ENCODE results near the gene BTBD18.

The BTBD18 gene

DNA sequence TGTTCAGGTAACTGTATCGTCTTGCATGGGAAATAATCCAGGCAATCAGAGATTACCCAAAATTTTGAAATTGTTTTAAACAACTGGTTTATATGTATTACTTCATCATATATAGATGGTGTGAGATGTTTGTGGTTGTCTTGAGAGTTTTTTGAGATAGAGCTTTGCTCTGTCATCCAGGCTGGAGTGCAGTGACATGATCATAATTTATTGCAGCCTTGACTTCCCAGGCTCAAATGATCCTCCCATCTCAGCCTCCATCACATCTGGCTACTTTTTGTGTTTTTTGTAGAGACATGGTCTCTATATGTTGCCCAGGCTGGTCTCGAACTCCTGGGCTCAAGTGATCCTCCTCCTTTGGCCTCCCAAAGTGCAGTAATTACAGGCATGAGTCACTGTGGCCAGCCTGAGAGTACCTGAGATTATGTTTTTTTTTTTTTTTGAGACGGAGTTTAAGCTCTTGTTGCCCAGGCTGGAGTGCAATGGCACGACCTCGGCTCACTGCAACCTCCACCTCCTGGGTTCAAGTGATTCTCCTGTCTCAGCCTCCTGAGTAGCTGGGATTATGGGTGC lies 21.5 kb upstream of the BTBD18 start:
- DNase-seq = no peak

DNA sequence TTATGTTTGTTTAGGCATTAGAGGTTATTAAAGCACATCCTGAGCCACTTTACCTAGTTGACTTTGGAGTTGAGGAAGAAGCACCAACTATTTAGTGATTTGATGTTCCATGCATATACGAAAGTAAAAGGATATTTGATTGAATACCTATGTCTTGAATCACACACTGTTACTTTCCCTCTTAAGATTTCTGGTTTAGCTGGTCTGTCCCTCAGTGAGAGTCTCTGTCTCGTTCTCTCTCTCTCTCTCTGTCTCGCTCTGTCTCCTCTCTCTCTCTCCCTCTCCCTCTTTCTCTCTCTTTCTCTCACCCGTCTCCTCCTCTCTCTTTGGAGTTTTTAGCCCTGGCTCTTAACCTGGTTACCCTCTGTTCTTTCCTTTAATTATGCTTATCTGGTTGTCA lies 20.9 kb upstream of the BTBD18 start:
- DNase-seq = no peak

DNA sequence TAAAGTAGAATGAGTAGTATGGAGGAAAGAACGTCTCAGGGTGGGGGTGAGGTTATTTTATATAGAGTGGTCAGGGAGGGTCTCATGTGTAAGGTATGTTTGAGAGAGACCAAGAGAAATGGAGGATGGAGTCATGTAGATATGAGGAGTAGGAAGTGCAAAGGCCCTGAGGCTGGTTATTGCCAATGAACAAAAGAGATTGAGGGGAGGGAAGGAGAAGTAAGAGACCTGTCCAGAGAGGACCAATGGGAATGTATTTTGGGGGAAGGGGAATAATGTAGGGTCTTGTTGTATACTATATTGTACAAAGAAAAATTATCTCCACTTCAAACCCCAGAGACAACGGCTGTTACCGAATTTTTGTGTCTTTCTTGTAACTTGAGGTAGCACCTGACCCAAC lies 19.7 kb upstream of the BTBD18 start:
- no peak for DNase-seq

DNA sequence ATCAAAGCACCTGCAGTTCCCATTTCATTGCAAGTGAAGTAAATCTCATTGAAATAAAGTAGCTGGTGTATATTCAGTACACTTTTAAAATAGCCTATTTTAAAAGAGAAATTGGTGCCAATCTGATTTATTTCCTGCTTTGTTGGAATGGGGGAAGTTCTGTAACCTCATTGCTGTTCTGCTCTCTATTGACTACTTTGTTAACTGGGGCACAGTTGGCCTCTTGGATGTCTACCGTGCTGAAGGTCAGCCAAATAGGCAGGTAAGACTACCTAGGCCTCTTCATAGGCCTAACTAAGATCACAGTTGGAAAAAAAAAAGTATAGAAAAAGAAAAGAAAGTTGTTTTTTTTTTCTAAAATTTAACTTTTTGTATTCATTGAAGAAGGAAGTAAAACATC lies 19.2 kb upstream of the BTBD18 start:
- no peak for DNase-seq

DNA sequence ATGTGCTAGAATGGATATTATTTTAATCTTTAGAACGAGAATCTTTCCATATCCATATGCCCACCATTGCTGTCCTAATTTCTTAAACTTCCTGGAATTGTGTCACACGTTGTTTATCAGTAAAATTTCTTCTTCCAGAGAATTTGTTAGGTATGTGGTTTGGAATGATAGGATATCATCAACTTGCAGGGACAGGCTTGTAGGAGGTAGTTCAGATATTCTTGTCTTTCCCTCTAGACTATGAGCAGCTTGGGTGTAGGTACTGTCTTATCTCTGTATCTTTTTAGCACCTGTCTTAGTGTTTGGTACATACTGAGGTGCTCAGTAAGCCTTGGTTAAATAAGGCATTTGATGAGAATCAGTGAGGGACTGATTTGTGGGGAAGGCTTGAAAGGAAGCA lies 13.4 kb upstream of the BTBD18 start:
- no peak for DNase-seq

DNA sequence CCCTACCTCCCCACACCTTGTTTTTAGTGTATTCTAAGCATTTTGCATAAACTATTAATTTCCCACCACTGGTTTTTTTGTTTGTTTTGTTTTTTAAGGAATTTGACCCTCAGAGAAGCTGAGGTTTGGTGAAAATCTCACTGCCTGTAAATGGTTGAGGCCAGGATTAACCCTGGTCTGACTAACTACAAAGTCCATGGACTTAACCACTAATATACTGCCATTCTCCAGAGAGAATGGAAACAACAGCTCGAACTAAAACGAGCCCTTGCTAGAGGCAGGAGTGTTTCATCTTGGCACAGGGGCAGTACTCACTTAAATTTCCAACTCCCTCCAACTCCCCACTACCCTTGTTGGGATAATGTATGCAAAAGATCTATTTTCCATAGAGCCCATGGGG lies 12.9 kb upstream of the BTBD18 start:
- DNase-seq = no peak

DNA sequence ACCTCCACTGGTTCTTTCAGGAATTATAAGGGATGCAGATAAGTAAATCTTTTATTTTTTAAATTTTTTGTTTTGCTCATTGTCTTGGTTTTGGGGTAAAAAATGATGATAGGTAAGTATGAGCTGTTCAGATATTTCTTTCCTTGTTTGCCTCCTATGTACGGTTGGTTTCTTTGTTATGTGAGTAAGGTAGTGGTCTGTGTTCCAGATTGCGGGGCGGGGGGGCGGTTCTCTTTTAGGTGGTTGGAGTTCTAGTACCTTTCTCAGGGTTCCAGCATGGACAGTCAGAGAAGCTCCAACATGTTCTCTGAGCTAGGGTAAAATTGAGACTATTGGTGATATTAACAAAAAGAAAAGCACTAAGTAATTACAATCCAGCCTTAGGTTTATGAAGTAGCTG lies 12.4 kb upstream of the BTBD18 start:
- no peak for DNase-seq

DNA sequence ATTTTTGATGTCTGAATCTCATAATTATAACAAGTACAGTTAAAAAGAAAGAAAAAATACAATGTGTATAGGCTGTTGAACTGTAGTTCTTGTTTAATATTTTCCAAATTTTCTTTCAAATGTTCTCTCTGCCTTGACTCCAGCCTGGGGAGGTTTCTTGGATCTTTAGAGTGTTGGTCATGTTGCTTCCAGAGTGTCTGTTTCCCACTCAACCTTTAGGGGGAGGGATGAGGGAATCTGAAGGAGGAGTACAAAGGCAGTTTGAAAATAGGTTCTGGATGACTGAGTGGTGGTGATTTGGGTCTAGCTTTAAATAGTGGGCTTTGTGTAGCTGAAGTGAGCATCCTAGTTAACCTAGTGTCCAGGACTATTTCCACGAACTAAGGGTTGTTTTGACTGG lies 11.9 kb upstream of the BTBD18 start:
- no peak for DNase-seq

DNA sequence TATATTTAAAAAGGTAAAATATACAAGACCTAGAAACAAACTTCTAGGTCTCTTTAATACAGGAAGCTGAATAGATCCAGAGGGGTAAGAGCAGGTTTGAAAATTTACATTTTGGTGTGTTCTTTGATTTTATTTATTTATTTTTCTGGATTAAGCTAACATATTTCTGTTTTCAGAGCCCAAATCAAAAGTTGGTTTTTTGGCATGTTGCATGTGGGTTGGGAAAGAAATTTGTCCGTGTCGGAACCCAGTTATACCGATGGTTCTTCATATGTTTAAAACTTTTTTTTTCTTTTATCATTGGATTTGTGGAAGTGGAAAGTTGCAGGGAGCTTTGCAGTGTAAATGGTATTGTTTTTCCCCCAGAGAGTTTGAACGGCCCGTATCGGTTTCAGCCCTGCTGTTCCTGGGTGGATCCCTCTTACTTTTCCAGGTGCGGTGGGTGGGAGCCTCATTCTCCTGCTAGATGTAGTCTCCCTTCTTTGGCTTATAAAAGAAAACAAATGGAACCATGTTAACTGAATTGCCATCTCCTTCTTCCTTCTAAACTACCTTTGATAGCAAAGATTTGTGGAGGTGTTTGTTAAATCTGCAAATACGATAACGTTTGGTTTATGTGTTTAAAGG lies 10.7 kb upstream of the BTBD18 start:
- no peak for DNase-seq

DNA sequence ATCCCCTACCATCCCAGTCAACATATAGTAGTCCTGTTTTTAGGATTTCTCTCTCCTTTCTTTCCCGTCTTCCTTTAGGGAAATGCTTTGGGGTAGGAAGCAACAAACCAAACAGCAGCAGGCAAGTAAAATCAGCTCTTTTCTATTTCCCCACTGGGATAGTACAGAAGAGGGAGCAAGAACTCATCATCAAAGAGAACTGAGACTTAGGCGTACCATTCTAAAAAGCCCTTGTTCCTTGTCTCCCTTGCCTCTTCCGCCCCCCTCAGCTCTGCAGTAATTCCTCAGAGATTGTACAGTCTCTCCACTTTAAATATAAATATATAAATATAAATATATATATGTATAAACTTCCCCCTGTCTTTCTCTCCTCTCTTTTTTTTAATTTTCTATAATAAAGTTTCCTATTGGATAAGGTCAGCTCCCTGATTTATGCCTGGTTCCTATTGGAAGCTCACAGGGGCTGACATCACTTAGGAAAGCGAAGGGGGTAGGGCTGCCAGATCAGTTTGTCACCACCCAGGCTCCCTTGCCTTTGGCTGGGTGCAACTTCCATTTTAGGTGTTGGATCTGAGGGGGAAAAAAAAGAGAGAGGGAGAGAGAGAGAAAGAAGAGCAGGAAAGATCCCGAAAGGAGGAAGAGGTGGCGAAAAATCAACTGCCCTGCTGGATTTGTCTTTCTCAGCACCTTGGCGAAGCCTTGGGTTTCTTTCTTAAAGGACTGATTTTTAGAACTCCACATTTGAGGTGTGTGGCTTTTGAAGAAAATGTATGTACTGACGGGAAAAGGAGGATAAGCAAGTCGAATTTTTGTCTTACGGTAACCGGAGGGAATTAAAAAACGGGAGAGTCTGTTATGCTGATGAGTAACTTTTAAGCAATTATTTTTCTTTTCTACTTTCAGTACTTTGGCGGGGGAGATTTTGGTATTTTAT lies 9.9 kb upstream of the BTBD18 start, which contains the start of gene CTNND1:
Gene CTNND1 (plus strand): TSS at position 502 of the 934 bp plus-strand sequence. CDS start 29,677 bp downstream, outside the sequence.
- DNase-seq = no peak

DNA sequence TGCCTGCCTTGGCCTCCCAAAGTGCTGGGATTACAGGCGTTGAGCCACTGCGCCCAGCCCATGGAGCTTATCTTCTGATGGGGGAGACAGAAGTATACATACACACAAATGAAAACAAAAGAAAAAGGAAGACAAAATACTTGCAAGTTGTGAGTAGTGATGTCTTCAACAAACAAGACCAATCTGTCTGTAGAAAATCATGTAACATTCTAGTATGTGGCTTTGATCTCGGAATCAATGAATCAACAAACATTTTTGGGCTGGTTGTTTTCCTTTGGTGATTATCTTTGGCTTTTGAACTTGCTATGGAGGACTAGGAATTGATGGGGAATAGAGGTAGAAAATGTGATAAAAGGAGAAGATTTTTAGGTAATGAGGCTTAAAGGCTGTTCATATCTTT lies 6.6 kb upstream of the BTBD18 start:
- DNase-seq = no peak

DNA sequence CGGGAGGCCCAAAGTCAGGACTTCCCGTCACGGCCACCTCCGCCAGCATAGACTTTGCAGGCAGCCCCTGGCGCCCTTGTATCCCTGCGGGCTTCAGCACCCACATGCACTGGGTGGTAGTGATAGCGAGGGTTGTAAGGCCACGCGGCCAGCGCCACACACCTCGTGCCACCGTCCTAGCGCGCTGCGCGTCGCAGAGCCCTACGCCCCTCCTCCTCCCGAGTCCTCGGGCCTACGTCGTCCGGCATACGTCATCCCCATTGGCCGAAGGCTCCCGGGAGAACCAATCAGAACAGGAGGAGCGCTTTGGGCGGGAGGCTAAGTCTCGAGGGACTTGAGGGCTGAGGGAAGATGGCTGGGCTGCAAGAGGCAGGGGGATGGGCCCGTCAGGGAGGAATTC lies 1.3 kb upstream of the BTBD18 start:
- no peak for DNase-seq

DNA sequence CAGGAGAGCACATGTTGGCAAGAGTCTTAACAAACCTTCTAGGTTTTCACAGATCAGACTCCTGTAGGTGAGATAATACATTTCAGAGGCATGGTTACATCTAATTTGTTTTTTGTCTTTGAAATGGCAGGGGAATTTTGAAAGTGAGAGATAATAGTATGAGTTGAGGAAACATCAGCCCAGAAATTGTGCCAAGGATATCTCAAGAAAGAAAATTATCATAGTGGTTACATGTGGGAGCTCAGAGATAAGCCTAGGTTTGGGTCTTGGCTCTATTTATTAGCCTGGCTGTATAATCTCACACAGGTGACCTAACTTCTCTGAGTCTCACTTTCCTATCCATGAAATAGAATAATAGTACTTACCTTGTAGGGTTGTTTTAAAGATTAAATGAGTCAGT lies 443 bp downstream of the BTBD18 start:
- no peak for DNase-seq

DNA sequence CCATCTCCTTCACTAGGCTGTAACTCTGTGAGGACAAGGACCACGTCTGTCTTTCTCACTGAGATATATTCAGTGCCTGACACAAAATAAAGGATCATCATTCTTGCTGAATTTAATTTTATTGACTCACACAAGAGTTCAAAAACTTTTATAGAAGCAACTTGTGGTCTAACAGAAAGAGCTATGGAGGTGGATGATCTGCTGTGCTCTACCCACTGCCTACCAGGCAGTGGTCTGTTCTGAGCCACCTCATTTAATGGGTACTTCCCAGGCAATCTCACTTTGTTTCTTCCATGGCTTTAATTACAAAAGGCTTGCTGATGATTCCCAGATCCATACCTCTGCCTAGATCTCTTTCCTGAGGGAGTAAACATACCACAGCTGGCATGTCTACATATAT lies 4.7 kb downstream of the BTBD18 start:
- DNase-seq = no peak

DNA sequence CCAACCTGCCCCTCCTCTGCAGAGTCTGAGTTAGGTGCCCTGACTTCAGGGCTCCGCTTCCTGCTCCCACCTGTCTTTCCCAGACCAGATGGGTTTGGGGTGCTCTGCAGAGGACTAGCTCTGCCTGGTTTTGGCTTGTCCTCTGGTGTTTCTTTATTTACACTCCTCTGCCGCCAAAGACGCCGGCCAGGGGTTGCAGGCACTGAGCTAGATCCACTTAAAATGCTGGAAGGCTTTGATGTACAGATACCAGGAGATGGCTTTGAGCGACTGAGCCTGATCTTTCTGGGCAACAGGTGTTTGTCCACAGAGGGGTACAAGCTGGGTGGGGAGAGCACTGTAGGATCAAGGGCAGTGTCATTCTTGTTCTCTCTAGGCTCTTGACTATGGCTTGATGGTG lies 6.4 kb downstream of the BTBD18 start:
- no peak for DNase-seq

DNA sequence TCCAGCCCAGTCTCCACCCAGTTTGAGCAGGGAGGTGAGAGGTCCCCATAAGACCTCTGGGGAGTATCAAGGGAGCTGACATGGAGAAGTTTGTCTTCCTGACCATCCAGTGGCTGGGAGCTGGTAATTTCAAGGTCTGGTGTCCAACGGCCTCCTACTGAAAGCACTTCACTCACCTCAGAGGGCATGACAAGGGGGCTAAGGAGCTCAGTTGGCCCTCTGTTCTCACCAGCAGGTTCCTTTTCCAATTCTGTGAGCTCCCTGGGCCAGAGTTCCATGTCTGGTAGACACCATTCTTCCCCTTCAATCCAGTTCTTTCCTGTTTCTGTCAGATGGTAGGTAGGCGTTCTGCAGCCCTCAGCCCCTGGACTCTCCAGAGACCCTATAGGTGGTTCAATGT lies 7.3 kb downstream of the BTBD18 start:
- no peak for DNase-seq

DNA sequence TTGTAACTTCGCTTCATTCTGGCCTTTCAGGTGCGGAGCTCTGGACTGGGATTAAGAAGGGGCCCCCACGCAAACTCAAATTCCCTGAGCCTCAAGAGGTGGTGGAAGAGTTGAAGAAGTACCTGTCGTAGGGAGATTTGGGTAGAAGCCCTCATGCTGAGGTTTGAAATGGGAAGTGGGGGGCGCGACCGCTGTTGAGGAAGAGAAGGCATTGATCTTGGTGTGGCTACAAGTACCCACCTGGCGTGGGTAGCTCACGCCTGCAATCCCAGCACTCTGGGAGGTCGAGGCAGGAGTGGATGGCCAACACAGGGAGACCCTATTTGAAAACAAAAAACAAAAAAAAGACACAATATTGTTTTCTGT lies 9.5 kb downstream of the BTBD18 start:
- DNase-seq = no peak

DNA sequence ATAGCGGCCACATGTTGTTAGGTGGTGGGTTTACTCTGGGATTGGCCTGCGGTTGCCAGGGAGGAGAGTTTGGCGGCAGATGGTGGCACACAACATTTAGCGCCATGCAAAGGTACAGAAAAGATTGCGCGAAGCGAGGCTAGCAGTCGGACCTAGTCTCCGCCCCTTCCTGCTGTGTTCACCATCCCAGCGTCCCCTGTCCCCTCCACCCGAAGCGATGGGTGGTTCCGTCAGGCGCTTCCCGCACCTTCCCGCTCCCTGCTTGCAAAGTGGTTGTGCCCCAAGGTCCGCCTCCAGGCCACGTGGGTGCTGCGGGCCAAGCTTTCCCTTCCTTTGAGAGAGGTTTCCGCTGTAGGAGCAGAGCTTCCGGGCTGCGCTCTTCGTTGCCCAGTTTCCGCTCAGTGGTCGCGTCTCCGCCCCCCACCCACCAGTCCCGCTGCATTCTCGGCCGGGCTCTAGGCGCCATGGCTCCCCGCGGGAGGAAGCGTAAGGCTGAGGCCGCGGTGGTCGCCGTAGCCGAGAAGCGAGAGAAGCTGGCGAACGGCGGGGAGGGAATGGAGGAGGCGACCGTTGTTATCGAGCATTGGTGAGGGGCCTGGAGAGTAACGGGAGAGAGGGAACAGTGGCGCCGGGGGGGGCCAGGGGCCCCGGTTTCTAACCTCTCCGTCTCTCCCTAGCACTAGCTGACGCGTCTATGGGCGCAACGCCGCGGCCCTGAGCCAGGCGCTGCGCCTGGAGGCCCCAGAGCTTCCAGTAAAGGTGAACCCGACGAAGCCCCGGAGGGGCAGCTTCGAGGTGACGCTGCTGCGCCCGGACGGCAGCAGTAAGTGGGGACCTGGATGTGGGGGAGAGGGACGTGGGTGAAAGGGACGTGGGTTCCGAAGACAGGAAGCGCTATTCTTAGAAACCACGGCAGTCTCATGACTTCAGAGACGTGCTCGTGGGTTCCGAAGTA lies 10.2 kb downstream of the BTBD18 start, which contains the start of gene SELENOH:
Gene SELENOH (plus strand): TSS at position 360 of the 955 bp plus-strand sequence. CDS start 105 bp downstream, at position 465.
- DNase-seq = peak; percentile 96

DNA sequence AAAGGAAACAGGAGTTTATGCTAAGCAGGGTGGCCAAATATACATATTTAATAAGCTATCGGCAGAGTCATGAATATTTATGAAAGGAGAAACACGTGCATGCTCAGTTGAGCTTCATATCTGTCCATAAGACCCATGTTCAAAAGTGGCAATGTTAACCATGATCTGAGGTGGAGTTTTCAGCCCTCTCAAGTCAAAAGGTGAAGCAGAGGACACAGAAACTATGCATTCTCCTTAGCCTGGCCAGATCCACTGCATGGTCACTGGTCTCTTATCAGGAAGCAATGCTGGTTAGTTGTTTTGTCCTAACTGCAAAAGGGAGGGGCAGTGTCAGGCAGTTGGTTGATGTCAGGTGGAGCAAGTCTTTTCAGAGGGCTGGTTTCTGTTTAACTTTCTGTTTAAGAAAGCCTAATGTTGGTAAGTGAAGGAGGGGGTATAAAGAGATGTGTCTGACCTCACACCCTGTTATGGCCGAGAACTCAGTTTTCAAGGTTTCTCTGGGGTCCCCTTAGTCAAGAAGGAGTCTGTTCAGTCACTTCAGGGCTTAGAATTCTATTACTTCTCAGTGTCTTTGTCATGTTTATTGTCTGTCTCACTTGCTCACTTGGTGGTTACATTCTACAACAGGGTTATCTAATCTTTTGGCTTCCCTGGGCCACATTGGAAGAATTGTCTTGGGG lies 15.9 kb downstream of the BTBD18 start:
- no peak for DNase-seq

DNA sequence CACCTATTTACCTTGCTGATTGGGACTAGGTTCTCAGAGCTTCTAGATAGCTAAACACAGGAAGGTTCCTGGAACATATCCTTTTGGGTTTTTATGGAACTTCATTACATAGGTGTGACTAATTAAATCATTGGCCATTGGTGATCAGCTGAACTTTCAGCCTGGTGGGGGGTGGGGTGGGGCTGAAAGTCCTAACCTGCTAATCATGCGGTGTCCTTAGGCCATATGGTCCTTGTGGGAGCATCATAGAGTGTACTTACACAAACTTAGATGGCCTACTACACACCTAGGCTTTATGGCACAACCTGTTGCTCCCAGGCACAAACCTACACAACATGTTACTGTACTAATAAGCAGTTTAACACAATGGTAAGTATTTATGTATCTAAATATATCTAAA lies 19.0 kb downstream of the BTBD18 start:
- no peak for DNase-seq

DNA sequence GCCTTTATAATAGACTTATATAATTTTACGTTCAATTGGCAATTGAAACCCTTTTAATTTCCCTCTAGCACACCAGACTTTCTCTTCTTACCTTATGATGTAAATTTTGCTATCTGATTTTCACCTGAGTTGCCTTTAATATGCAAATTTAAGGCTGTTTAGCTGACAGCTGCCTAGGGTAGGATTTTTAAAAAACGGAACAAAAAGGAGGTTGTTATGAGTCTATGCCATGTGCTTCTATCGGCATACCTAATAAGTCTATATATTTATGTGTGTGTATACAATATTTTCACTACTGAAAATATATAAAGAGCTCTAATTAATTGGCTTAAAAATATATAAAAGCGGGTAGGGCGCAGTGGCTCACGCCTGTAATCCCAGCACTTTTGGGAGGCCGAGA lies 22.1 kb downstream of the BTBD18 start:
- no peak for DNase-seq

DNA sequence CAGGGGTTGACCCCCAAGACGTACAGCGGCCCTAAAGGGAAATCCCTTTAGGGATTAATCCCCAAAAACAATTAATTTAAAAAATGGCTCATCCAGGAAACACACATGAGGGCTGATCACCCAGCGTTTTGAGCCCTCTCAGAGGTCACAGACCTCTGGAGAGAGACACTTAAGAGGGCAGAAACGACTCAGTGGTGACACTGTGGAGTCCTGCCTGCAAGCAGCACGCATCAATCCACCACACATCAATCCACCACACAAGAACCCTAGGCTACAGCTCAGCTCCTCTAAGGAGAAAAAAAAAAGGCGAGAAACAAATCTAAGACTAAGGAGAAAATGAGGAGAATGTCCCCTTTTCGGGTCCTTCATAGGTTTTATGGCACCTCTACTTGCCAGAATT lies 22.8 kb downstream of the BTBD18 start:
- no peak for DNase-seq
